ENCODE results near the gene CPNE5. TPM values are rescaled to one million over a fixed set of nuclear protein-coding genes. Genes with fewer than 3 reads are reported as not detected.

Gene CPNE5
- total RNA-seq, 1 donor from 2014 or later = 6.6 TPM

DNA sequence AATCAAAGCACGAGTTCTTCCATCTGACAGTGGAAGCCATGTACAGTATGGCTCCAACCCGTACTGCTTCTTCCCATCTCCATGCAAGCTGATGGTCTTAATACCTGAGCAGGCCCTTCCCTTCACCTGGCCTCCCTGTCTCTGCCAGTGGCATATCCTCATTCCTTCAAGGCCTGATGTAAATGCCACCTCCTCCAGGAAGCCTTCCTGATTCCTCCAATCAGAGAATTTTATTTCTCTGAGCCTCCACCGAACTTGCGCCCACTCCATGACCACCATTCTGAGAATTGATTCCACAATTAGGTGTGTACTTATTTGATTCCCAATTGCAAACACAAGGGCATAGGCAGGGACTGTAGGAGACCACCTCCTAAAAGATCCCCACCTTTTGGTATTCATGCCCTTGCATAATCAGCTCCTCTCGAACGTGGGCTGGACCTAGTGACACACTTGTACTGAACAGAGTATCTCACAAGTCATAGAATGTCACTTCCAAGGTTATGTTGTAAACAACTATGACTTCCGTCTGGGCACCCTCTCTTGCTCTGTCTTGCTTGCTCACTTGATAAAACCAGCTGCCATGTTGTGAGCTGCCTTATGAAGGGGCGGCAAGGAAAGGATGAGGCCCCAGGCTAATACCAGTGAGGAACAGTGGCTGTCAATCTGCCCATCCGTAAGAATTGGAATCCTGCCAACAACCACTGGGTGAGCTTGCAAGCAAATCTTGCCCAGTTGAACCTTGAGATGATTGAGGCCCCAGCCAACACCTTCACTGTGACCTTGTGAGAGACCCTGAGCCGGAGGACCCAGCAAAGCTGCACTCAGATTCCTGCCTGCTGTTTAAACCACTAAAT is 38.8 kb downstream of the CPNE5 start:
- no peak overlapping the region for H3K4me3 ChIP-seq
- no peaks in the 10 kb centered on the region for H3K27me3 ChIP-seq
- H3K27ac ChIP-seq = no peak overlapping the region
- TF ChIP-seq POLR2A (IDR thresholded peaks at IDR 0.05) (no peak), POLR2AphosphoS5 (IDR thresholded peaks at IDR 0.05; ENCODE audit: insufficient read depth in 1 of 2, low read depth in 1 of 2) (no peak)
- TF ChIP-seq, protein P1, sequence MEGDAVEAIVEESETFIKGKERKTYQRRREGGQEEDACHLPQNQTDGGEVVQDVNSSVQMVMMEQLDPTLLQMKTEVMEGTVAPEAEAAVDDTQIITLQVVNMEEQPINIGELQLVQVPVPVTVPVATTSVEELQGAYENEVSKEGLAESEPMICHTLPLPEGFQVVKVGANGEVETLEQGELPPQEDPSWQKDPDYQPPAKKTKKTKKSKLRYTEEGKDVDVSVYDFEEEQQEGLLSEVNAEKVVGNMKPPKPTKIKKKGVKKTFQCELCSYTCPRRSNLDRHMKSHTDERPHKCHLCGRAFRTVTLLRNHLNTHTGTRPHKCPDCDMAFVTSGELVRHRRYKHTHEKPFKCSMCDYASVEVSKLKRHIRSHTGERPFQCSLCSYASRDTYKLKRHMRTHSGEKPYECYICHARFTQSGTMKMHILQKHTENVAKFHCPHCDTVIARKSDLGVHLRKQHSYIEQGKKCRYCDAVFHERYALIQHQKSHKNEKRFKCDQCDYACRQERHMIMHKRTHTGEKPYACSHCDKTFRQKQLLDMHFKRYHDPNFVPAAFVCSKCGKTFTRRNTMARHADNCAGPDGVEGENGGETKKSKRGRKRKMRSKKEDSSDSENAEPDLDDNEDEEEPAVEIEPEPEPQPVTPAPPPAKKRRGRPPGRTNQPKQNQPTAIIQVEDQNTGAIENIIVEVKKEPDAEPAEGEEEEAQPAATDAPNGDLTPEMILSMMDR (IDR thresholded peaks at IDR 0.05) = no peak
- intact Hi-C loops (cut with DNase I) = no loop called here
- H3K4me1 ChIP-seq = no peaks in the 10 kb centered on the region
- DNase-seq (ENCODE audit: extremely low spot score in 2 of 2) = no peak
- no peaks in the 10 kb centered on the region for H3K36me3 ChIP-seq
- no peaks in the 10 kb centered on the region for H3K9me3 ChIP-seq

DNA sequence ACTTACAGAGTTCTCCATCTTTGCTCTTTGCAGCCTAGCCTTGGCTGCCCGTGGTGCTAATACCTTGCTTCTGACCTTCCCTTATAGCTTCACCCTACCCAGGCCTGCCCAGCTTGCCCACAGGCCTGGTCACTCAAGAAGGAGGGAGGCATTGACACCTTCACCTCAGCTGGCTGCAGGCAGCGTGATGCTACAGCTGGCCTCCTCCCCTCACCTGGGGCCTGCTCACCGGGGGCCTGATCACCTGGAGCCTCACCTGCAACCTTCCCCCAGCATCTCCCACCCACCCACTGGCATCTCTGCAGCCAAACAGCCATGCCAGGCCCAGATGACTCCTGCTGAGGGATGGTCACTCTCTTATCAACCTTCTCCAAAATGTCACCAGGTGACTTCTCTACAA is 40.4 kb downstream of the CPNE5 start:
- H3K27me3 ChIP-seq = no peaks in the 10 kb centered on the region
- no peak overlapping the region for H3K27ac ChIP-seq
- no peaks in the 10 kb centered on the region for H3K36me3 ChIP-seq
- H3K4me1 ChIP-seq = peaks cover 12% of the 10 kb centered on the region
- no peak overlapping the region for H3K4me3 ChIP-seq
- no peak for DNase-seq (ENCODE audit: extremely low spot score in 2 of 2)
- H3K9me3 ChIP-seq = no peaks in the 10 kb centered on the region
- TF ChIP-seq POLR2AphosphoS5 (IDR thresholded peaks at IDR 0.05; ENCODE audit: insufficient read depth in 1 of 2, low read depth in 1 of 2) (no peak), POLR2A (IDR thresholded peaks at IDR 0.05) (no peak)
- TF ChIP-seq, protein P1 (IDR thresholded peaks at IDR 0.05) = no peak
- intact Hi-C loops (cut with DNase I) = no loop called here

DNA sequence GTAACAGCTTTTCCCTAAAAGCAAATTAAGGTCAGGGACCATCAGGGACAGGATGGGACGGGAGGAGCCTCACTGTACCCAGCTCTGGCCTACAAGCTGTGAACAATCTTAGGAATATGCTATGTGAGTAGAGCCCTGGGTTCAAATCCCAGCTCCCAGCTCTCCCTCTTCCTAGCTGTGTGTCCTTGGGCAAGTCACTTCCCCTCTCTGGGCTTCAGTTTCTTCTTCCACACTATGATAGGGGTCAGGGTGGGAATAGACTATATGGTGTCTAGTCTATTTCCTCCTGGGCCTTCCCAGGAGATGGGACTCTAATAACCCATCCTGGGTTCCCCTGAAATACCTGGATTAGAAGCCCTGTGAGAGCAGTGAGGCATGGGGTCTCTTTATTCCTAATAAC is 41.6 kb downstream of the CPNE5 start:
- intact Hi-C loops (cut with DNase I) = no loop called here
- H3K4me3 ChIP-seq = no peak overlapping the region
- no peaks in the 10 kb centered on the region for H3K27me3 ChIP-seq
- H3K27ac ChIP-seq = no peak overlapping the region
- no peaks in the 10 kb centered on the region for H3K9me3 ChIP-seq
- H3K4me1 ChIP-seq = peaks cover 14% of the 10 kb centered on the region
- DNase-seq (ENCODE audit: extremely low spot score in 2 of 2) = no peak
- TF ChIP-seq, protein P1 (IDR thresholded peaks at IDR 0.05) = no peak
- no peak for TF ChIP-seq POLR2A (IDR thresholded peaks at IDR 0.05)
- no peak for TF ChIP-seq POLR2AphosphoS5 (IDR thresholded peaks at IDR 0.05; ENCODE audit: insufficient read depth in 1 of 2, low read depth in 1 of 2)
- H3K36me3 ChIP-seq = no peaks in the 10 kb centered on the region

DNA sequence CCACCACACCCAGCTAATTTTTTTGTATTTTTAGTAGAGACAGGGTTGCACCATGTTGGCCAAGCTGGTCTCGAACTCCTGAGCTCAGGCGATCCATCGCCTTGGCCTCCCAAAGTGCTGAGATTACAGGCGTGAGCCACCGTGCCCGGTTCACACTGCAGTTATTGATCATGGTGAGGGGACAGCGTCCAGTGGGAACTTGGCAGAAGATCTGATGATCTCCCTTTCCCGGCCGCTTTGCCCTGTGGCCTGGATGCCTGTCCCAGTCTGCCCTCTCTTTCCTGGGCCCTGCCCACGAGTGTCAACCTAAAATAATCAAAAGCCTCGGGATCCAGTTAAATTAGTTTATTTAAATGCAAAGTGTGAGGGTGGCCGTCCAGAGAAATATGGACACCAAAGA is 42.2 kb downstream of the CPNE5 start:
- Histone ChIP-seq H3K4me3 (no peak overlapping the region), H3K27ac (no peak overlapping the region), H3K27me3 (no peaks in the 10 kb centered on the region), H3K36me3 (no peaks in the 10 kb centered on the region), H3K4me1 (peaks cover 14% of the 10 kb centered on the region), H3K9me3 (no peaks in the 10 kb centered on the region)
- TF ChIP-seq POLR2AphosphoS5 (IDR thresholded peaks at IDR 0.05; ENCODE audit: insufficient read depth in 1 of 2, low read depth in 1 of 2) = no peak
- TF ChIP-seq, protein P1 (IDR thresholded peaks at IDR 0.05) = no peak
- TF ChIP-seq POLR2A (IDR thresholded peaks at IDR 0.05) = no peak
- no peak for DNase-seq (ENCODE audit: extremely low spot score in 2 of 2)
- intact Hi-C loops (cut with DNase I) = no loop called here

DNA sequence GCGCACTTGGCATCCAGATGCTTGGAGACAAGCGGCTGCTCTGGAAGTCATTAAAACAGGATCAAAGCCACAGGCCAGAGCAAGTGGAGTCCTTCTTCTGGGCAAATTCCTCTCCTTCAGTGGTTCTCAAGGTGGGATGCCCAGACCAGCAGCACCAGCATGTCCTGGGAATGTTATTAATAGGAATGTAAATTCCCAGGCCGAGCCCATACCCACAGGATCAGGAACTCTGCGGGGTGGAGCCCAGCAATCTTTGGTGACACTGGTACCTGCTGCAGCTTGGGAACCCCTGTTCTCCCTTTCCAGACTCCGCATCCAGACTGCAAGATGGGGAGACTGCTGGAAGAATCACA is 44.6 kb downstream of the CPNE5 start:
- no peak overlapping the region for H3K4me3 ChIP-seq
- no peaks in the 10 kb centered on the region for H3K27me3 ChIP-seq
- no peak for DNase-seq (ENCODE audit: extremely low spot score in 2 of 2)
- no peaks in the 10 kb centered on the region for H3K36me3 ChIP-seq
- H3K4me1 ChIP-seq = peaks cover 14% of the 10 kb centered on the region
- intact Hi-C loops (cut with DNase I) = no loop called here
- no peaks in the 10 kb centered on the region for H3K9me3 ChIP-seq
- TF ChIP-seq POLR2AphosphoS5 (IDR thresholded peaks at IDR 0.05; ENCODE audit: insufficient read depth in 1 of 2, low read depth in 1 of 2) (no peak), POLR2A (IDR thresholded peaks at IDR 0.05) (no peak)
- TF ChIP-seq, protein P1 (IDR thresholded peaks at IDR 0.05) = no peak
- H3K27ac ChIP-seq = no peak overlapping the region

Measured in vagina (tissue), 2 donors.